GM12801 (cell line): ENCODE measurements around the gene PLEK.

Experiments used
- TF ChIP-seq, protein P1 (sequence below): IDR thresholded peaks from one replicate; pipeline ENCODE4 v1.5.1; 2011; ENCODE audit warnings: control low read depth; ENCODE audit not compliant: insufficient read length; ENCODE audit errors: extremely low read depth

PLEK gene

DNA sequence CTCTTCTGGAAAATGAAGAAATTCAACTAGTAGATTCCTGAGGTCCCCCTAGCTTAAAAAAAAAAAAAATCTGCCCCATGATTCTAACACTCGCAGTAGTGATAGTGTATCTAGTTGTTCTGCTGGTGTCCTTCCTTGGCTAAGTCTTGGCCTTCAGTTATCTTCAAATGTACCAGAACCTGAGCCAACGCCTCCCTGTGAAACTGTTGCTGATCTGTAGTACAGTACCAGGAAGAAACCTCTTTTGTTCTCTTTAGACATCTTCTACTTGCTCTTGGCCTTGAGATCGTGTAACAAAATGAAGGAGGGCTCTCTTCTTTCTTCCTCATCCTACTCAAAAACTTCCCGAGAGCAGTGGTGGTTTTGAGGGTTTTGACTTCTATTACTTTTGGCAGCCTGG lies 31.0 kb downstream of the PLEK start:
- TF ChIP-seq, protein P1, sequence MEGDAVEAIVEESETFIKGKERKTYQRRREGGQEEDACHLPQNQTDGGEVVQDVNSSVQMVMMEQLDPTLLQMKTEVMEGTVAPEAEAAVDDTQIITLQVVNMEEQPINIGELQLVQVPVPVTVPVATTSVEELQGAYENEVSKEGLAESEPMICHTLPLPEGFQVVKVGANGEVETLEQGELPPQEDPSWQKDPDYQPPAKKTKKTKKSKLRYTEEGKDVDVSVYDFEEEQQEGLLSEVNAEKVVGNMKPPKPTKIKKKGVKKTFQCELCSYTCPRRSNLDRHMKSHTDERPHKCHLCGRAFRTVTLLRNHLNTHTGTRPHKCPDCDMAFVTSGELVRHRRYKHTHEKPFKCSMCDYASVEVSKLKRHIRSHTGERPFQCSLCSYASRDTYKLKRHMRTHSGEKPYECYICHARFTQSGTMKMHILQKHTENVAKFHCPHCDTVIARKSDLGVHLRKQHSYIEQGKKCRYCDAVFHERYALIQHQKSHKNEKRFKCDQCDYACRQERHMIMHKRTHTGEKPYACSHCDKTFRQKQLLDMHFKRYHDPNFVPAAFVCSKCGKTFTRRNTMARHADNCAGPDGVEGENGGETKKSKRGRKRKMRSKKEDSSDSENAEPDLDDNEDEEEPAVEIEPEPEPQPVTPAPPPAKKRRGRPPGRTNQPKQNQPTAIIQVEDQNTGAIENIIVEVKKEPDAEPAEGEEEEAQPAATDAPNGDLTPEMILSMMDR, result no peak

GRCh38 chr2:68403199-68403644 lies 38.1 kb downstream of the PLEK start:
- TF ChIP-seq, protein P1, result no peak

DNA sequence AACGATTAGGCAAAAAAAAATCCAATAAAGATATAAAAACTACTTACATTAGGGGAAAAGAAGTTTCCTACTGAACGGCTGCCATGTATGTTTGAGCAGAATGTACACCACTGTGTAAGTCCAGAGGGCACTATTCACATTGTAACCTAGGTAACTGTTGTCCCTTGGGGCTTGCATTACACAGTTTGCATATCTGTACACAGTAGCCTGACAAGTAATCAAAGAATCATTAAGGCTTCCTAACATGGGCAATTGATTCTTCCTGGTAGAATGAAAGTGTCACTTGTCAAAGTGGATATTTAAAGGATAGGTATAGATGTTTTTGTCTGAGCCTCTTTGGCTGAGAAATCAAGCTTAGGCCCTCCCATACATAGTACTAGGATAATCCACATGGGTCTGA lies 39.1 kb downstream of the PLEK start:
- TF ChIP-seq, protein P1, result no peak

GRCh38 chr2:68404893-68405799 lies 40.1 kb downstream of the PLEK start:
- TF ChIP-seq, protein P1, result no peak

DNA sequence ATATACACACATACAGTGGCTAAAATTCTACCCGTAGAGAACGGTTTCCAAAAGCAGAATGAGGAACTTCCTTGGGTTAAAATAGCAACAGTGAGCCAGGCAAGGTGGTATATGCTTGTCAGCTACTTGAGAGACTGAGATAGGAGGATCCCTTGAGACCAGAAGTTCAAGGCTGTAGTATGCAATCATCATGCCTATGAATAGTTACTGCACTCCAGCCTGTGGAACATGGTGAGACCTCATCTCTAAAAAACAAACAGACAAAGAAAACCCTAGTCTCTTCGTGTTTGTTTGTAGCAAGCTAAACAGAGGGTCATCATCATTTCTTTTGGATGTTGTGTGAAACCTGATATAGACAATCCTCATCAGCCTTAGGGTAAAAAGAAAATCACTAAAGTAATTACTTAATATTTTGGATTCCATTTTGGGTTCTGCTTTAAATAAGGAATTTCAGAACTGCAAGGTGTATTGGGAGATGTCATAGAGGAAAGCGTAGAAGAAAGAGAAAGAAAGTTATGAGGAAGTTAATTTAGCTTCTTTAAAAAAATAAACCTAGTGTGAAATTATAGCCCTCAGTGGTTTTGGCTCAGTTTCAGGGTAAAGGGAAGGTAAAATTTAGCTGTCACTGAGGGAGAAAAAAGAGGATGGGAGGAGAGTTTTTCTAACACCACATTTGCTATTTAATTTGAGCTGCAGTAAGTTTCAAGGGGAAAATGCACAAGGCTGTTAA lies 46.5 kb downstream of the PLEK start:
- TF ChIP-seq, protein P1, result no peak

DNA sequence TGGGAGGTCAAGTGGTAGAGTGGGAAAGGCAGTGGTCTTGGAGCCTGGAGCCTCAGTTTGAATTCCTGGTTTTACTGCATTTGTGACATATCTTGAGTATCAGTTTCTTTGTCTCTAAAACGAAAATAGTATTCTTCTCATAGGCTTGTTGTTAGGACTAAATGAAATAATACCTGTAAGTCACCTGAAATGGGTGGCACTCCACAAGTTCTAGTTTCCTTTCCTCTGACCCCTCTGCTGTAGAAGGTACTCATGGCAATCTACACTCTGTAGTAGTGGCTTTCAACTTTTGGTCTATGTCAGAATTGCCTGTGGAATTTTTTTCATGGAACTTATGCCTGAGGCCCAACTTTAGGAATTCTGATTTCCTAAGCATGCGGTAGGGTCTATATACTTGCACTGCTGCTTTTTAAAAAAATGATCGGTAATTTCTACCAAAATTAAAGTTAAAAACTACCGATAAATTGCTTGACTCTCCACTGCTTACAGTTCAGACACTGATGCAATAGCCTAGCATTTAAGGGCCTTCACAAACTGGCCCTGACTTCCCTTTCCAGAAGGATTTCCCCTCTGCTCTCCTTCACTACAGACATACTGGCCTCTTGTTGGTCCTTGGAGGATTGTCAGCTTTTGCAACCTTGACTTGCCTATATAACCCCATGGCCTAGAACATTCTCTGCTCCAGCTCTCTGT lies 47.2 kb downstream of the PLEK start:
- TF ChIP-seq, protein P1, result no peak

DNA sequence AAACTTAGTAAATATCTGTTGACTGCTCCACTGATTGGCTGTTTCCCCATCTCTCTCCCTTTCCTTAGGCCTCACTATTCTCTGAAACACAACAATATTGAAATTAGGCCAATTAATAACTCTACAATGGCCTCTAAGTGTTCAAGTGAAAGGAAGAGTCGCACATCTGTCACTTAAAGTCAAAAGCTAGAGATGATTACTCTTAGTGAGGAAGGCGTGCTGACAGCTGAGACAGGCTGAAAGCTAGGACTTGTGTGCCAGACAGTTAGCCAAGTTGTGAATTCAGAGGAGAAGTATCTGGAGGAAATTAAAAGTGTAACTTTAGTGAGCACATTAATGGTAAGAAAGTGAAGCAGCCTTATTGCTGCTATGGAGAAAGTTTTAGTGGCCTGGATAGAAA lies 48.4 kb downstream of the PLEK start:
- TF ChIP-seq, protein P1, result no peak
